ENCODE data around the gene TOGARAM2.

Gene TOGARAM2

DNA sequence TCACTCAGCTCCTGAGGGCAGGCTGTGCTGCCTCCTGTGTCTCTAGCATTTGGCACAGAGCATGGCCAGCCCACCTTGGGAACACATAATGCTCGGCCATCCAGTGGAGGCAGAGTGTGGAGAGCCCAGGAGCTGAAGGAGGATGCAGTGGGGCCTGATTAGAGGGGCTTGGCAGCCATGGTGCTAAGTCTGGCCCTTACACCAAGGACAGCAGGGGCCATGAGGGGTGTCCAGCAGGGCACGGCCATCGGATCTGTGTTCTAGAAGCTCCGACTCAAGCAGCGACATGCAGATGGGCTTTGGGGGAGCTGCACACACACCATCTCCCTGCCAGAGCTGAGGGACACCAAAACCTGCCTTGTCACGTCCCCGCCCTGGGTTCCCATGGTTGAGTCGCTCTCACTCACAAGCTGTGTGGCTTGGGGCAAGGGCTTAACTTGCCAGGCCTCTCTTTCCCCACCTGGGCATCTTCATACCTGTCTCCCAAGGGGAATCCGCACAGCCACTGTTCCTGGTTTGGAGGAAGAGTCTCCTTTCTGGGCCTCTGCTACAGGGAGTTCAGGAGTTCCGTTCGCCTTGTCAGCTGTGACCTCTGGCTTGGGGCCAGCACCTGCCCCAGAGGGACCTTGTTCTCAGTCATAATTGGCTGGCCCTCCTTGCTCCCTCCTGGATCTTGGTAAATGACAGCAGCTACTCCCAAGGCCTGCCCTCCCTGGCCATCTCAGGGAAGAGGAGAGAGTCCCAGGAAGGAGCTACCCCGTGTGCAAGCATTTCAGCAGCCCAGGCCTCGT, 1.3 kb upstream of the TOGARAM2 start:
- H3K4me3 ChIP-seq (ENCODE audit: low read depth, low read length): no peak overlapping the region
- TF ChIP-seq, protein P1, sequence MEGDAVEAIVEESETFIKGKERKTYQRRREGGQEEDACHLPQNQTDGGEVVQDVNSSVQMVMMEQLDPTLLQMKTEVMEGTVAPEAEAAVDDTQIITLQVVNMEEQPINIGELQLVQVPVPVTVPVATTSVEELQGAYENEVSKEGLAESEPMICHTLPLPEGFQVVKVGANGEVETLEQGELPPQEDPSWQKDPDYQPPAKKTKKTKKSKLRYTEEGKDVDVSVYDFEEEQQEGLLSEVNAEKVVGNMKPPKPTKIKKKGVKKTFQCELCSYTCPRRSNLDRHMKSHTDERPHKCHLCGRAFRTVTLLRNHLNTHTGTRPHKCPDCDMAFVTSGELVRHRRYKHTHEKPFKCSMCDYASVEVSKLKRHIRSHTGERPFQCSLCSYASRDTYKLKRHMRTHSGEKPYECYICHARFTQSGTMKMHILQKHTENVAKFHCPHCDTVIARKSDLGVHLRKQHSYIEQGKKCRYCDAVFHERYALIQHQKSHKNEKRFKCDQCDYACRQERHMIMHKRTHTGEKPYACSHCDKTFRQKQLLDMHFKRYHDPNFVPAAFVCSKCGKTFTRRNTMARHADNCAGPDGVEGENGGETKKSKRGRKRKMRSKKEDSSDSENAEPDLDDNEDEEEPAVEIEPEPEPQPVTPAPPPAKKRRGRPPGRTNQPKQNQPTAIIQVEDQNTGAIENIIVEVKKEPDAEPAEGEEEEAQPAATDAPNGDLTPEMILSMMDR (IDR thresholded peaks at IDR 0.05; ENCODE audit: control insufficient read depth, extremely low read depth, insufficient read depth): no peak
- DNase-seq (ENCODE audit: low read depth): no peak

DNA sequence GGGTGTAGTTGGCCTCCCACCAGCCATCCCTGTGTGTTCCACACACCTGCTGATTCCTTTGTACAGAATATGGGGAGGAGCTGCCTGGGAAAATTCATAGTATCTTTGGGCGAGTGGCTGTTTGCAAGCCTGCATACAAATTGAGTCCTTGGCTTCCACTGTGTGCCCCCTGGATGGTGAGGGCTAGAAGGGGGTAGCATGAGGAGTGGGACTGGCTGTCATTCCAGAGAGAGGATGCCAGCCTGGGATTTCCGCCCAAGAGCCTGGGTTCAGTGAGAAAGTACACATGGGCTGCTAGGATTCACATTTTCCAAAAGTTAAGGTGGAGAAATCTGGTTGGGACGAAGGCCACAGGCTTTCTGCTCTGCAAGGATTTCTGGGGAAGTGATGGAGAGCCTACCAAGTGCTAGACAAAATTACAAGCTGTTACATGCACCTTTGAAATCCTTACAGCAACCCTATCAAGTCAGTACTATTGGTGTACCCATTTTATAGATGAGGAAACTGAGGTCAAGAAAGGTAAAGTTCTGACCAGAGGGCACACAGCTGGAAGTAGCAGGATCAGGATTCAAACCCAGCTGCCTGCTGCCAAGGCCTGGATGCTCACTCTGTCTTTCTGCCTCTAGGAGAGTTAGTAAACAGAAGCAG, 606 bp upstream of the TOGARAM2 start:
- DNase-seq (ENCODE audit: low read depth): no peak
- TF ChIP-seq, protein P1 (IDR thresholded peaks at IDR 0.05; ENCODE audit: control insufficient read depth, extremely low read depth, insufficient read depth): no peak
- no peak overlapping the region for H3K4me3 ChIP-seq (ENCODE audit: low read depth, low read length)

- no peak for DNase-seq (ENCODE audit: low read depth)
- H3K4me3 ChIP-seq (ENCODE audit: low read depth, low read length): no peak overlapping the region
- TF ChIP-seq, protein P1 (IDR thresholded peaks at IDR 0.05; ENCODE audit: control insufficient read depth, extremely low read depth, insufficient read depth): no peak
These were observed 700 bp downstream of the TOGARAM2 start for GRCh38 chr2:28981620-28982376.

DNA sequence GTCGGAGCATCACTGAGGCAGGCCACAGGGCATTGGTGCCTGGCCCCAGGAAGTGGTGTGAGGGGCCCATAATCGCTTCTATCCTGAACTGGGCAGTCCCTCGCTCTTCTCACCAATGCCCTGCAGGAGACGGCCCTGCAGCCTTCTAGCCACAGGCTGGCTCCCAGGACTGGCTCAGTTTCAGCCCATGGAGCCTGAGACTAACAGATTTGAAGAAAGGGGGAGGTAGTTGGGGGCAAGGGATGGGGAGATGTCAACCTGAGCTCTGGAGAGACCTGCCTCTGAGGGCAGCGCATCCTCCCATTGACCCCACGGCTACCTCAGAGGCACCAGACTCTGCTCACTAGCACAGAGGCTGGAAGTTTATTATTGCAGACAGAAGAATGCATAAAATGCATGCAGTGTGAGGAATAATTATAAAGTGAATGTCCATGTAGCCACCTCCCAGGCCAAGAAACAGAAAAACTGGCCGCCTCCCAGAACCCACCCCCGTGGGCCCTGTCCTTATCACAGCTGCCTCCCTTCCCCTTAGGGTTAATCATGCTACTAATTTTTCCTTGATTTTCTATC, 1.4 kb downstream of the TOGARAM2 start:
- TF ChIP-seq, protein P1 (IDR thresholded peaks at IDR 0.05; ENCODE audit: control insufficient read depth, extremely low read depth, insufficient read depth): no peak
- no peak overlapping the region for H3K4me3 ChIP-seq (ENCODE audit: low read depth, low read length)
- DNase-seq (ENCODE audit: low read depth): no peak

DNA sequence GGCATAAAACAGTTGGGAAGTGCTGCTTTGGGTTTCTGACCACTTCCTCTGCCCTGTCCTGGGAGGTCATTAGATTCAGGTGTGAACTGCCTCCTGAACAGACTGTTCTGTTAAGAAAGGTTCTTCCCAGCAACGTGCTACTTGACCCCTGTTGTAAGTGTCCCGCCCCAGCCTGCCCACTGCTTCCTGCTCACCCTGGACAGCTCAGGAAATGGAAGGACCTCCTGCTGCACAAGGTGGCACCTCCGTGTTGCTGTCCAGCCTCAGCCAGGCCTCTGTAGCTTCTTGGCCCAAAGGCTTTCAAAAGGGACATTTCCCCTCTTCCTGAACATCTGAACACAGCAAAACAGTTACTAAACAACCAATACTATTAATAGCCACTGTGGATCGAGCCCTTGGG, 5.3 kb downstream of the TOGARAM2 start:
- no peak overlapping the region for H3K4me3 ChIP-seq (ENCODE audit: low read depth, low read length)
- TF ChIP-seq, protein P1 (IDR thresholded peaks at IDR 0.05; ENCODE audit: control insufficient read depth, extremely low read depth, insufficient read depth): no peak
- DNase-seq (ENCODE audit: low read depth): no peak

DNA sequence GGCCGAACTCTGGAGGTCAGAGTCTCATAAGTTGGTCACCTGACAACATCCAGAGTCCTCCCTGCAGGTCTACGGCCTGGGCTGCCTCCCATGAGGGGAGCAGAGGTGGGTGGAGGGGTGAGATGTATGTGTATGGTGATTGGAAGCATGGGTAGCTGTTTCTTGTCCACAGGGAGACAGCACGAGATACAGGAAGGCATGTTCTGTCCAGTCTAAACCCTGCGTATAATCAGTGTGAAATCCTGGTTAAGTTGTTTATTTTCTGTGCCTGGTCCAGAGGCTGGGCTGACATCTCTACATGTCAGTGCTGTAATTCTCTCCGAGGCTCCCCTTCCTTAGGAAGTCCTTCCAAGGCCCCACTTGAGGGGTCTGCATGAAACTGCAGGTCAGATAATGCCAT, 8.9 kb downstream of the TOGARAM2 start:
- H3K4me3 ChIP-seq (ENCODE audit: low read depth, low read length): no peak overlapping the region
- DNase-seq (ENCODE audit: low read depth): no peak
- TF ChIP-seq, protein P1 (IDR thresholded peaks at IDR 0.05; ENCODE audit: control insufficient read depth, extremely low read depth, insufficient read depth): no peak
